Gastroesophageal sphincter (tissue), 4 donors: ENCODE measurements around the gene RTN4R. TPM values are rescaled to one million over a fixed set of nuclear protein-coding genes. Genes with fewer than 3 reads are reported as not detected.
"Not testable (repeated sequence)": the region's sequence is repeated elsewhere in the genome, so short reads cannot be mapped to it uniquely, and the experiment has no call there.

Source experiments
- ATAC-seq: fragments of 150-250 bp; one replicate; pipeline ENCODE4 v1.9.1; 2016; ENCODE audit warnings: mild to moderate bottlenecking, moderate library complexity
- H3K27ac ChIP-seq, 4 donors: fragments of 200-600 bp; sonication (generic) in 3 of 4; 1 replicate in 3 of 4; 2 replicates in 1 of 4; pipeline ENCODE4 v1.5.1; 2016 to 2019
- H3K27me3 ChIP-seq: fragments of 200-600 bp; sonication (generic); one replicate; pipeline ENCODE4 v1.5.1; 2019
- H3K36me3 ChIP-seq, 2 donors: fragments of 200-600 bp; sonication (generic); one replicate each; pipeline ENCODE4 v1.5.1; 2019; ENCODE audit warnings: control low read depth in 1 of 2
- H3K4me1 ChIP-seq, 3 donors: fragments of 200-600 bp; sonication (generic); 1 replicate in 2 of 3; 2 replicates in 1 of 3; pipeline ENCODE4 v1.5.1; 2016 to 2019; ENCODE audit warnings: control low read depth in 2 of 3
- H3K4me3 ChIP-seq, 2 donors: fragments of 200-600 bp; sonication (generic); one replicate each; pipeline ENCODE4 v1.5.1; 2019; ENCODE audit warnings: mild to moderate bottlenecking in 1 of 2, moderate library complexity in 1 of 2
- H3K9me3 ChIP-seq, 3 donors: fragments of 200-600 bp; sonication (generic); one replicate each; pipeline ENCODE4 v1.5.1; 2017 to 2019; ENCODE audit warnings: control low read depth in 2 of 3
- EP300 ChIP-seq: sonication (generic); formaldehyde crosslinking; IDR thresholded peaks from one replicate; pipeline ENCODE4 v1.6.1; 2017; ENCODE audit warnings: antibody characterized with exemption, mild to moderate bottlenecking
- POLR2A ChIP-seq, 2 donors: fragments of 450-650 bp; IDR thresholded peaks; one replicate each; pipeline ENCODE4 v1.6.1; 2017; ENCODE audit warnings: antibody characterized with exemption in 2 of 2, mild to moderate bottlenecking in 2 of 2, moderate library complexity in 1 of 2
- POLR2AphosphoS5 ChIP-seq: sonication (generic); formaldehyde crosslinking; IDR thresholded peaks from one replicate; pipeline ENCODE4 v1.6.1; 2017; ENCODE audit warnings: antibody characterized with exemption
- WGBS, 2 donors: methylation state at CpG; one replicate each; pipeline ENCODE4 v1.1.5; 2018; ENCODE audit warnings: low coverage in 1 of 2; 5-methylcytosine and 5-hydroxymethylcytosine counted together
- total RNA-seq, 4 donors: library from RNA; depleted of rRNA; stranded (reverse); fragments of >200 nt; gene quantifications; one replicate each; pipeline ENCODE4 v1.1.0, GENCODE V29; 2016
- TF ChIP-seq, protein P1 (sequence below), 4 experiments: fragments of 200-600 bp in 2 of 4; fragments of 450-650 bp in 2 of 4; sonication (generic) in 1 of 4; IDR thresholded peaks; one replicate each; pipeline ENCODE4 v1.5.1; 2017 to 2019; ENCODE audit warnings: antibody characterized with exemption in 4 of 4, mild to moderate bottlenecking in 2 of 4, moderate library complexity in 2 of 4

Gene RTN4R
- total RNA-seq, 4 donors from 2014 or later = 1.3 to 2.4 TPM; not detected in 2

DNA sequence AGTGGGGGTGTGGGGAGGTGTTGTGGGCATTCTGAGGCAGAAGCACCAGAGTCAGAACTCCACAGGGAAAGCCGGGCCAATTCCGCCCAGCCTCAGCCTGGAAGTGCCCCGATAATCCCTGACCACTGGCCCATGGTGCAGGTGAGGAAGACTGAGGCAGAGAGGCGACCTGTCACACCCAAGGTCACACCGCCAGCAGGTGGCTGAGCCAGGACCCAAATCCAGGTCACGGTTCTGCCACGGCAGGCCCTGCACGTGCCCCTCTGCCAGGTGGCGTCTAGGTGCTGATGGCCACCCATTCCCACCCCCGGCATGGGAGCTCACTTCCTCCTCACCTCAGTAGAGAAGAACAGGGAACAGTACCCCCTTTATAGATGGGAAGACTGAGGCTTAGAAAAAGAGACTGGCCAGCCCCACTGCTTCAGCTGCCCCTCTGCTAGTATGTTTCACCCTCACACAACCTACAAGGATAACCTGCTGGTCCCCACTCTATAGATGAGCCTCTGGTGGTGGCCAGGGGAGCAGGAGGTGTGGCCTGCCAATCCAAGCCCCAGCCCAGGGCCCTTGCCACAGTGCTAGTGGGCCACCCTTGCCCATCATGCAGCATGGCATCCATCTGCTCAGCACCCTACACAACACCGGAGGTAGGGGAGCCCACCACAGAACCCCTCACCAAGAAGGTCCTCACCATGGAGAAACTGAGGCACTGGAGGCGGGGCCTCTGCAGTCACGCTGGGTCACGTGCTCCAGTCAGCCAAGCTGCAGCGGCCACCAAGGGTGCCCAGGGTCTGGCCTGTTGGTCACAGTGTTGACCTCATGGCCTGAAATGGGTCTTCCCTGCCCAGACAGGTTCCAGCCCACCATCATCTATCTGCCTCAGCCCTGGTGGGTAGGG, 2.1 kb downstream of the RTN4R start:
- H3K4me3 ChIP-seq, ATAC-seq, H3K36me3 ChIP-seq, H3K9me3 ChIP-seq, H3K27ac ChIP-seq: not testable (repeated sequence)
- peaks cover 12% of the 10 kb centered on the region for H3K27me3 ChIP-seq
- no CpG with 5 or more reads among the region's 15 CpGs for WGBS, 2 donors
- H3K4me1 ChIP-seq = peaks cover 0 to 19% (median 10%) of the 10 kb centered on the region in 3 donors

DNA sequence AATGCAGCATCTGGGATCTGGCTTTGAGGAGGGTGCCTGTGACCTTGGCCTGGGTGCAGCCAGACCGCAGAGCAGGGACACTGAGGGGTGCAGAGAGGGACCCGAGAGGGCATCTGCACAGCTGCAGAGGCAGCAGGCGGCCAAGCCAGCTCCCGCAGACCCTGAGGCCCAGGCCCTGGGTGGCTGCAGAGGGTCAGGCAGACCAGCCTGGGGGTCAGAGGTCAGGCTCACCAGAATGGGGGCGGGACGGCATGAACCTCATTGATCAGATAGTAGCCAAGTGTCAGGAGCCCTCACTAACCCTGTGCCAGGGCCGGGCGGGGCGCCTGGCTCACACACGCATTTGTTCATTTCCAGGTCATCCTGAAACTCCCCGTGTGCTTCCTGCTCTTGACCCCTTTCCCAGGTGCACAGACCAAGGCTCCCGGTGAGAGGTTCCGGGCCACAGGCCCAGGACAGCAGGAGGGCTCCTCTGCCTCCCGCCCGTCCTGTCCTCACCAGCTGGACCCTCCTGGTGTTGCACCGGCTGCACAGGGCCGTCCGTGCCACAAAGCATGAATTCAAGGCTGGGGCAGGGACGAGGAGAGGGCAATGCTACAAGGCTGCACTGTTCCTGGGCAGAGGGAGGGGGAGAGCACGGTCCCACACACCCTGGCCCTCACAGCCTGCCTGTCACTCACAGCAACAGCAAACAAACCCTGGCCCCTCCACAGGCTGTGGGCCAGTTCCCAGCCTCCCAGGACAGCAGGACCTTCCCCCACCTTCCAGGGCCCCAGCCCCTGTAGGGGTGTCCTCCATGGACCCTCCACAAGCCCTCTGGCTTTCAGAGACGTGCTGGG, 3.3 kb downstream of the RTN4R start:
- no peak for ATAC-seq
- no peak overlapping the region for H3K4me3 ChIP-seq
- no peaks in the 10 kb centered on the region for H3K36me3 ChIP-seq
- H3K4me1 ChIP-seq = peaks cover 0 to 19% (median 10%) of the 10 kb centered on the region in 3 donors
- no peak for TF ChIP-seq POLR2A (IDR thresholded peaks at IDR 0.05)
- TF ChIP-seq, protein P1, sequence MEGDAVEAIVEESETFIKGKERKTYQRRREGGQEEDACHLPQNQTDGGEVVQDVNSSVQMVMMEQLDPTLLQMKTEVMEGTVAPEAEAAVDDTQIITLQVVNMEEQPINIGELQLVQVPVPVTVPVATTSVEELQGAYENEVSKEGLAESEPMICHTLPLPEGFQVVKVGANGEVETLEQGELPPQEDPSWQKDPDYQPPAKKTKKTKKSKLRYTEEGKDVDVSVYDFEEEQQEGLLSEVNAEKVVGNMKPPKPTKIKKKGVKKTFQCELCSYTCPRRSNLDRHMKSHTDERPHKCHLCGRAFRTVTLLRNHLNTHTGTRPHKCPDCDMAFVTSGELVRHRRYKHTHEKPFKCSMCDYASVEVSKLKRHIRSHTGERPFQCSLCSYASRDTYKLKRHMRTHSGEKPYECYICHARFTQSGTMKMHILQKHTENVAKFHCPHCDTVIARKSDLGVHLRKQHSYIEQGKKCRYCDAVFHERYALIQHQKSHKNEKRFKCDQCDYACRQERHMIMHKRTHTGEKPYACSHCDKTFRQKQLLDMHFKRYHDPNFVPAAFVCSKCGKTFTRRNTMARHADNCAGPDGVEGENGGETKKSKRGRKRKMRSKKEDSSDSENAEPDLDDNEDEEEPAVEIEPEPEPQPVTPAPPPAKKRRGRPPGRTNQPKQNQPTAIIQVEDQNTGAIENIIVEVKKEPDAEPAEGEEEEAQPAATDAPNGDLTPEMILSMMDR (IDR thresholded peaks at IDR 0.05) = no peak
- no peak for TF ChIP-seq EP300
- no peak for TF ChIP-seq POLR2AphosphoS5
- H3K27ac ChIP-seq = no peak overlapping the region
- peaks cover 12% of the 10 kb centered on the region for H3K27me3 ChIP-seq
- H3K9me3 ChIP-seq = no peaks in the 10 kb centered on the region
- 100% methylated on average over 7 of the region's 21 CpGs; no CpG with 5 or more reads in 1 of the 2 donors for WGBS, 2 donors

DNA sequence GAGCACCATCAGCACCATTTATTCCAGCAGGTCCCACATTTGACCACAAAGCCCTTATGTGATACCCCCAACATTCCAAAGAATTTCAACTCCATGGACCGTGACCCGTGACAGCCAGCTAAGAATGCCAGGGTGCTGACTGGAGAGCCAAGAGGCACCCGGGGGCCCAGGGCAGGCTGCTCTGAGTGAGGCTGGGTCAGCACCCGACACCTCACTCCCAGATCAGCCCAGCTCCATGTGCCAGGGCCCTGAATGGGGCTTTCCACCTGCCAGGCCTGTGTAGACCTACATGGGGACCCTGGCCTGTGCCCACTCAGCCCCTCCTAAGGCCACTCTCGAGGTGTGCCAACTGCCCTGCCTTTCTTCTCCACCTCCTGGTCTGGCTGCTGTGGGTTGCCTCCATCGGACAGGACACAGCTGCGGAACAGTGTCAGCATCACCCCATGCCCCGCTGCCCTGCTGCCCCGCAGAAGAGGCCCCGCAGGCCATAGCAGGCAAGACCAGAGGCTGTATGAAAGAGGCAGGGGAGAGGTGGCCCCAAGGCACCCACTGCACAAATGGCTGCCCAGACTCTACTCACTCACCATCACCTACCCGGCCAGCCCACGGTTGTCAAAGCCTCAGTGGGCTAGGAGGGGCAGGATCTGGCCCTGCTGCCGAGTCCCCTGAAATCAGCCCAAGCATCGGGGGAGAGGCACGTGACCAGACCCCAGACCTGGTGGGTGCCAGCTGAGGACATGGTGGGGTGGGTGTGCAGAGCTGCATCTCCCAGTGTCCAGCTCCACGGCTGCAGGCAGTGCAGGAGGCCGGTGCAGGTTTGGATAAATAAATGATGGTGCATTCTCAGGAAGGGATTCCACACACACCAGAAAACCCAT, 4.5 kb downstream of the RTN4R start:
- Histone ChIP-seq H3K4me1 (peaks cover 0 to 16% (median 10%) of the 10 kb centered on the region in 3 donors), H3K27me3 (peaks cover 12% of the 10 kb centered on the region)
- H3K27ac ChIP-seq, H3K9me3 ChIP-seq, H3K4me3 ChIP-seq, ATAC-seq, H3K36me3 ChIP-seq: not testable (repeated sequence)
- no CpG with 5 or more reads among the region's 17 CpGs for WGBS, 2 donors

DNA sequence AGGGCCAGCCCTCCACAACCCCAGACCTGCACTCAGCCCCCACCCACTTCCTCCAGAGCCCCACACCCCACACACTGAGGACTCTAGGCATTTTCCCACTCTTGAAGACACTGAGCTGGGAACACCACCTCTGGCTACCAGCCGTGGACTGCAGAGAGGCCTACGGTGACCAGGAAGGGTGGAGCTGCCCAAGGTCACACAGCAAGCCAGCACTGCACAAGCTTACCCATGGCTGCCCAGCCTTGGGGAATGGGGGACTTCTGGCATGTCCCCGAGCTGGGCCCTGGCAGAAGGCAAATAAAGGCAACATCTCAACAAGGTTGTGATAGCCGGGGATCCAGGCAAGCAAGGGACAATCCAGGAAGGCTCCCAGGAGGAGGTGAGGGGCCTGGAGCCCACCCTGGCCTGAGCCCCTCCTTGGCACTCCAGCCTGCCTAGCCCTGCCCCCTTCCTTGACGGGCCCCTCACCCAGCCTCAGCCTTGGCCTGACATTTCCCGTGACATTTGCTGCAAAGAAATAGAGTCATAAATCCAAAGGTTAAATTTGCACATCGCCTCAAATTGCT, 5.5 kb downstream of the RTN4R start:
- Histone ChIP-seq H3K4me1 (peaks cover 0 to 8% (median 6%) of the 10 kb centered on the region in 3 donors), H3K4me3 (no peak overlapping the region), H3K27me3 (peaks cover 9% of the 10 kb centered on the region), H3K9me3 (no peaks in the 10 kb centered on the region), H3K36me3 (no peaks in the 10 kb centered on the region), H3K27ac (no peak overlapping the region)
- ATAC-seq = no peak
- WGBS, 2 donors = no CpG with 5 or more reads among the region's 7 CpGs
- TF ChIP-seq EP300 = no peak
- no peak for TF ChIP-seq POLR2AphosphoS5
- TF ChIP-seq, protein P1 (IDR thresholded peaks at IDR 0.05) = no peak
- no peak for TF ChIP-seq POLR2A (IDR thresholded peaks at IDR 0.05)

DNA sequence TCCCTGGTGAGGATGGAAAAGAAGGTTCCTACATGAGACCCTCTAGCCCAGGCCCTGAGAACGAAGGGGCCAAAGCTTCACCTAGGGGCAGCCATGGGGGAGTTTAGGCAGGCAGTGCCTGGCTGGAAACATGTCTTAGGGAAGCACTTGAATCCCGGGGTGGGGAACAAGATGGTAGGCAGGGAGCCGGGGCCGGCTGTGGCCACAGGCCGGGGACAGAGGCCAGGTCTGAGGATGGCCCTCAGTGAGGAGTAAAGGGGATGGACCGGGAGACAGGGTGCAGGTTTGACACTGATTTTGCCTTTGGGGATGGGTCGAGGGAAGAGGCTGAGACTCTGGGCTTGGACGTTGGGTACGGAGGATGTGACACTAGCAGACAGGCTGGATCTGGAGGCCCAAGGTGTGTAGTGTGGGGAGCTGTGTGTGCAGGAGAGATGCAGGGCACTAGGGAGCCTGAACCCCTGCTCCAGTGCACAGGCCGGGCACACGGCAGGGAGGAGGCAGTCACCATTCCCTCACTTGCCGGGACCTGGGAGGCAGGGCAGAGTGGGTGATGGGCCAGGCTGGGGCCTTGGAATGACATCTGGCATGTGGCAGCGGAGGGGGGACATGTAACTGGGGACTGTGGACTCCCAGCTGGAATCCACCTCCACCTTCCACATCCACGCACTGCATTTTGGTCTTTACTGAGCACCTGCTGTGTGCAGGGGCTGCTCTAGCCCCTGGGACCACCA, 6.1 kb downstream of the RTN4R start:
- Histone ChIP-seq H3K27me3 (peaks cover 3% of the 10 kb centered on the region), H3K9me3 (no peaks in the 10 kb centered on the region), H3K27ac (no peak overlapping the region), H3K36me3 (no peaks in the 10 kb centered on the region), H3K4me3 (no peak overlapping the region), H3K4me1 (peaks cover 0 to 2% (median 0%) of the 10 kb centered on the region in 3 donors)
- ATAC-seq = no peak
- no peak for TF ChIP-seq POLR2AphosphoS5
- TF ChIP-seq POLR2A (IDR thresholded peaks at IDR 0.05) = no peak
- TF ChIP-seq EP300 = no peak
- TF ChIP-seq, protein P1 (IDR thresholded peaks at IDR 0.05) = no peak
- 51 to 80% methylated on average over 3 to 8 of the region's 14 CpGs for WGBS, 2 donors
